ENCODE data around the gene GALNT9. TPM values are rescaled to one million over a fixed set of nuclear protein-coding genes. Genes with fewer than 3 reads are reported as not detected.

Gene GALNT9
- total RNA-seq, 4 donors from 2014 or later, result 0.17 to 0.58 (median 0.46) TPM

DNA sequence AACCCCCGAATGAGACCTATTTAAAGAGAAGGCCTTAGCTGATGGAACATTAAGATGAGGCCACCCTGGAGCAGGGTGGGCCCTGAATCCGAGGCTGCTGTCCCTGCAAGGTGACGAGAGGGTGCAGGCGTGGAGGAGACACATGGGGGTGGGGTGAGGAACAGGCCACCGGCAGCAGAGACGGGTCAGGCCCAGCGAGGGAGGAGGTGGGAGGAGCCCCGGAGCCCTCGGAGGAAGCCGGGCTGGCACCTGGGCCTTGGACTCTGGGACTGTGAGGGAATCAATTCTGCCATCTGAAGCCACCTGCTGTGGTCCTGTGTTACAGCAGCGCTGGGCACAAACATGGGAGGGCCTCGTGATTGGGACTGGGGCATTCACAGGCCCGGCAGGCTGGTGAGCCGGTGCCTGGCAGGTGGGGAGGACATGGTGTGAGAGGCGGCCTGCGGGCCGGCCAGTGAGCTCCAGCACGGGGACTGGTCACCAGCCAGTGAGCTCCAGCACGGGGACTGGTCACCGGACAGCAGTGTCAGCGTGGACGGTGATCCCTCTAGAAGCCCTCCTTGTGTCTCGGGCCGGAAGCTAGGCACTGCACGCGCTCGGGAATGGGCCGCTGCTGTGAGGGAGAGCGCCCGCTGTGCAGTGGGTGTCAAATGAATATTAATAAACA, 138.4 kb downstream of the GALNT9 start:
- intact Hi-C loops (cut with DNase I), result no loop called here
- no peaks in the 10 kb centered on the region for H3K27me3 ChIP-seq
- DNase-seq (ENCODE audit: extremely low spot score), result no peak
- H3K4me1 ChIP-seq, result peaks cover 9 to 25% (median 22%) of the 10 kb centered on the region in 4 donors
- no peaks in the 10 kb centered on the region for H3K36me3 ChIP-seq
- TF ChIP-seq POLR2A (IDR thresholded peaks at IDR 0.05; ENCODE audit: low read depth) (no peak), POLR2AphosphoS5 (IDR thresholded peaks at IDR 0.05) (no peak)
- TF ChIP-seq, protein P1, sequence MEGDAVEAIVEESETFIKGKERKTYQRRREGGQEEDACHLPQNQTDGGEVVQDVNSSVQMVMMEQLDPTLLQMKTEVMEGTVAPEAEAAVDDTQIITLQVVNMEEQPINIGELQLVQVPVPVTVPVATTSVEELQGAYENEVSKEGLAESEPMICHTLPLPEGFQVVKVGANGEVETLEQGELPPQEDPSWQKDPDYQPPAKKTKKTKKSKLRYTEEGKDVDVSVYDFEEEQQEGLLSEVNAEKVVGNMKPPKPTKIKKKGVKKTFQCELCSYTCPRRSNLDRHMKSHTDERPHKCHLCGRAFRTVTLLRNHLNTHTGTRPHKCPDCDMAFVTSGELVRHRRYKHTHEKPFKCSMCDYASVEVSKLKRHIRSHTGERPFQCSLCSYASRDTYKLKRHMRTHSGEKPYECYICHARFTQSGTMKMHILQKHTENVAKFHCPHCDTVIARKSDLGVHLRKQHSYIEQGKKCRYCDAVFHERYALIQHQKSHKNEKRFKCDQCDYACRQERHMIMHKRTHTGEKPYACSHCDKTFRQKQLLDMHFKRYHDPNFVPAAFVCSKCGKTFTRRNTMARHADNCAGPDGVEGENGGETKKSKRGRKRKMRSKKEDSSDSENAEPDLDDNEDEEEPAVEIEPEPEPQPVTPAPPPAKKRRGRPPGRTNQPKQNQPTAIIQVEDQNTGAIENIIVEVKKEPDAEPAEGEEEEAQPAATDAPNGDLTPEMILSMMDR (IDR thresholded peaks at IDR 0.05), result no peak
- peaks cover 0 to 33% (median 18%) of the 10 kb centered on the region in 4 donors for H3K9me3 ChIP-seq
- H3K27ac ChIP-seq (replicated peaks in 1 of 4), result no peak overlapping the region
- 87% methylated on average over 30 of the region's 30 CpGs for WGBS
- H3K4me3 ChIP-seq, result peak overlapping the region in 2 of 4 donors; percentile 57 to 77

DNA sequence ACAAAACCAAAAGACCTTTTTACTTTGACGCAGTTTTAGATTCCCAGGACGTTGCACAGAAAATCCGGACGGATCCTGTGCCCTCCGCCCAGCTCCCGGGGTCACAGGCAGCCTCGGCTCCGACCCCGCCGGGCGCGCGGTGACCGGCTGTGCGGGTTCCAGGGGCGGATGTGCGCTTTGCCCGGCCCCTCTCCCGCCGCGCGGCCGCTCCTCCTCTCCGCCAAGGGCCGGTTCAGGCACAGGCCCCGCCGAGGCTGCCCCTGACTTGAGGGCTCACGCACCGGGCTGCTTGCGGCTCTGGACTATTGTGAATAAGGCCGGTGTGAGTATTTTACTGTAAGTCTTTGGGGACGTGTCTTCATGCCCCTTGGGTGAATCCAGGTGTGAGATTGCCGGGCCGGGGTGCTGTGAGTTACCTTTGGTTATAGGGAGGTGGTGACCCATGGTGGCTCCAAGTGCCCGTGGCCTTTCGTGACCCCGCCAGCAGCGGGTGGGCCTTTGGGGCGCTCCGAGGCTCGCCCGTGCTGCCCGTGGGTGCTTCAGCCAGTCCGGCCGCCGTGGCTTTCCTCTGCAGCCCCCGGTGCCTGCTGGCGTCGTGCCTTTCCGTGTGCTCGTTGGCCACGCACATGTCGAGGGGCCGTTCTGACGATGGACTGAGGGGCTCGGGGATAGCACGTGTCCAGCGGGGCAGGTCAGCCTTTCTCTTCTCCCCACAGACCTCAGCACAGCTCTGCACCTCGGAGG, 139.2 kb downstream of the GALNT9 start:
- no peak for DNase-seq (ENCODE audit: extremely low spot score)
- no peak for TF ChIP-seq POLR2AphosphoS5 (IDR thresholded peaks at IDR 0.05)
- TF ChIP-seq POLR2A (IDR thresholded peaks at IDR 0.05; ENCODE audit: low read depth), result no peak
- TF ChIP-seq, protein P1 (IDR thresholded peaks at IDR 0.05), result no peak
- TF ChIP-seq EP300 (IDR thresholded peaks at IDR 0.05), result no peak
- 33% methylated on average over 34 of the region's 59 CpGs for WGBS
- H3K4me1 ChIP-seq, result peaks cover 9 to 25% (median 22%) of the 10 kb centered on the region in 4 donors
- no peaks in the 10 kb centered on the region for H3K27me3 ChIP-seq
- H3K4me3 ChIP-seq, result peak overlapping the region; percentile 57 to 77 (median 66)
- peaks cover 0 to 41% (median 22%) of the 10 kb centered on the region in 4 donors for H3K9me3 ChIP-seq
- peak overlapping the region; percentile 68 to 82 (median 78) for H3K27ac ChIP-seq (replicated peaks in 1 of 4)
- H3K36me3 ChIP-seq, result no peaks in the 10 kb centered on the region
- intact Hi-C loops (cut with DNase I), result no loop called here

- WGBS, result 2% methylated on average over 51 of the region's 69 CpGs
- peak; percentile 96 for DNase-seq (ENCODE audit: extremely low spot score)
- intact Hi-C loops (cut with DNase I), result loop anchor here (2.0 kb wide), 1 partner anchor 45 kb away; the partner anchor contains the start of genes DDX51 and NOC4L
- peaks cover 9 to 25% (median 22%) of the 10 kb centered on the region in 4 donors for H3K4me1 ChIP-seq
- H3K27ac ChIP-seq (replicated peaks in 1 of 4), result peak overlapping the region; percentile 68 to 82 (median 78)
- no peaks in the 10 kb centered on the region for H3K27me3 ChIP-seq
- H3K9me3 ChIP-seq, result peaks cover 0 to 48% (median 26%) of the 10 kb centered on the region in 4 donors
- no peaks in the 10 kb centered on the region for H3K36me3 ChIP-seq
- peak overlapping the region; percentile 57 to 77 (median 66) for H3K4me3 ChIP-seq
- TF ChIP-seq POLR2AphosphoS5 (IDR thresholded peaks at IDR 0.05), result peak; percentile 72 to 83
- TF ChIP-seq, protein P1 (IDR thresholded peaks at IDR 0.05), result peak in 1 of 3 experiments; percentile 26
- no peak for TF ChIP-seq POLR2A (IDR thresholded peaks at IDR 0.05; ENCODE audit: low read depth)
Measured at GRCh38 chr12:132189378-132190011, 139.9 kb downstream of the GALNT9 start.

- intact Hi-C loops (cut with DNase I), result loop anchor here (2.0 kb wide), 1 partner anchor 44 kb away; the partner anchor contains the start of genes DDX51 and NOC4L
- WGBS, result 23% methylated on average over 18 of the region's 20 CpGs
- peaks cover 0 to 50% (median 26%) of the 10 kb centered on the region in 4 donors for H3K9me3 ChIP-seq
- H3K4me1 ChIP-seq, result peaks cover 9 to 25% (median 22%) of the 10 kb centered on the region in 4 donors
- peak overlapping the region; percentile 57 to 77 (median 66) for H3K4me3 ChIP-seq
- DNase-seq (ENCODE audit: extremely low spot score), result no peak
- peak overlapping the region; percentile 68 to 82 (median 78) for H3K27ac ChIP-seq (replicated peaks in 1 of 4)
- no peaks in the 10 kb centered on the region for H3K27me3 ChIP-seq
- TF ChIP-seq POLR2A (IDR thresholded peaks at IDR 0.05; ENCODE audit: low read depth) (no peak), POLR2AphosphoS5 (IDR thresholded peaks at IDR 0.05) (no peak), EP300 (IDR thresholded peaks at IDR 0.05) (no peak)
- TF ChIP-seq, protein P1 (IDR thresholded peaks at IDR 0.05), result no peak
- H3K36me3 ChIP-seq, result no peaks in the 10 kb centered on the region
Measured at GRCh38 chr12:132188916-132189325, 140.5 kb downstream of the GALNT9 start.
